Body of pancreas (tissue), 4 donors: ENCODE data around the gene DUSP5. TPM values are rescaled to one million over a fixed set of nuclear protein-coding genes. Genes with fewer than 3 reads are reported as not detected.
A peak's percentile ranks its signal among the peaks of the same experiment; 100 is the strongest.
"Not testable (repeated sequence)": the region's sequence is repeated elsewhere in the genome, so short reads cannot be mapped to it uniquely, and the experiment has no call there.

ENCODE experiments used
- ATAC-seq: fragments of 150-250 bp; one replicate; pipeline ENCODE4 v1.9.1; 2016
- DNase-seq, 4 donors: peaks; one replicate each; pipeline ENCODE4 v3.0.0-alpha.2; 2019
- H3K27ac ChIP-seq, 4 donors: fragments of 200-600 bp; sonication (generic); 1 replicate in 3 of 4; 2 replicates in 1 of 4; pipeline versions ENCODE4 v1.5.1 to v1.6.1; 2016 to 2019; ENCODE audit warnings: mild to moderate bottlenecking in 1 of 4, mixed read lengths in 1 of 4, moderate library complexity in 1 of 4
- H3K27me3 ChIP-seq, 2 donors: fragments of 200-600 bp; sonication (generic); one replicate each; pipeline ENCODE4 v1.6.0; 2016; ENCODE audit warnings: mild to moderate bottlenecking in 1 of 2
- H3K36me3 ChIP-seq, 2 donors: fragments of 200-600 bp; sonication (generic); replicated peaks in 1 of 2; 2 replicates each; pipeline ENCODE4 v1.5.1; 2016; ENCODE audit warnings: low read depth in 2 of 2; ENCODE audit not compliant: insufficient read depth in 1 of 2
- H3K4me1 ChIP-seq: fragments of 200-600 bp; sonication (generic); one replicate; pipeline ENCODE4 v1.6.0; 2016
- H3K4me3 ChIP-seq, 2 donors: fragments of 200-600 bp; sonication (generic); 1 replicate in 1 of 2; 2 replicates in 1 of 2; pipeline ENCODE4 v1.5.1; 2016 to 2019
- H3K9me3 ChIP-seq, 3 donors: fragments of 200-600 bp; sonication (generic); 1 replicate in 2 of 3; 2 replicates in 1 of 3; pipeline ENCODE4 v1.5.1; 2016
- CTCF ChIP-seq, 7 experiments: fragments of 450-650 bp in 4 of 7; fragments of 200-600 bp in 3 of 7; sonication (generic) in 3 of 7; IDR thresholded peaks; one replicate each; pipeline ENCODE4 v1.5.1; 2016 to 2019; ENCODE audit warnings: antibody characterized with exemption in 7 of 7
- POLR2A ChIP-seq, 3 donors: fragments of 450-650 bp; IDR thresholded peaks; one replicate each; pipeline ENCODE4 v1.6.1; 2016; ENCODE audit warnings: antibody characterized with exemption in 3 of 3, mild to moderate bottlenecking in 2 of 3
- WGBS, 2 donors: methylation state at CpG; one replicate each; pipeline ENCODE4 v1.1.5; 2017; 5-methylcytosine and 5-hydroxymethylcytosine counted together
- intact Hi-C: fragments of 100-400 bp; cut with DNase I; formaldehyde crosslinking; loops from one replicate; pipeline ENCODE4 v1.15.1; 2023
- total RNA-seq, 2 donors: library from RNA; depleted of rRNA; stranded (reverse); fragments of >200 nt; gene quantifications; one replicate each; pipeline ENCODE4 v1.1.0, GENCODE V29; 2016

Gene DUSP5
- total RNA-seq, 2 donors from 2014 or later = 6.2 to 9.2 TPM

GRCh38 chr10:110529596-110530011 is 31.9 kb downstream of the DUSP5 start:
- H3K4me1 ChIP-seq = peaks cover 6% of the 10 kb centered on the region
- no peak overlapping the region for H3K4me3 ChIP-seq
- H3K9me3 ChIP-seq = no peaks in the 10 kb centered on the region
- DNase-seq (no peak), ATAC-seq (no peak)
- WGBS, 2 donors = 50 to 79% methylated on average over 5 to 6 of the region's 6 CpGs
- TF ChIP-seq CTCF (IDR thresholded peaks at IDR 0.05) = no peak
- TF ChIP-seq POLR2A (IDR thresholded peaks at IDR 0.05) = no peak
- peak overlapping the region in 1 of 4 donors; percentile 29 for H3K27ac ChIP-seq
- intact Hi-C loops = no loop called here
- no peaks in the 10 kb centered on the region for H3K36me3 ChIP-seq
- H3K27me3 ChIP-seq = peaks cover 0 to 3% of the 10 kb centered on the region in 2 donors

GRCh38 chr10:110530131-110530831 is 32.6 kb downstream of the DUSP5 start:
- TF ChIP-seq POLR2A (IDR thresholded peaks at IDR 0.05) = peak in 1 of 3 donors; percentile 22
- no peak for TF ChIP-seq CTCF (IDR thresholded peaks at IDR 0.05)
- peak; percentile 90 for ATAC-seq
- DNase-seq = peak; percentile 49 to 63 (median 58)
- Histone ChIP-seq H3K4me1 (peaks cover 6% of the 10 kb centered on the region), H3K27me3 (peaks cover 0 to 3% of the 10 kb centered on the region in 2 donors), H3K36me3 (no peaks in the 10 kb centered on the region), H3K4me3 (no peak overlapping the region), H3K9me3 (no peaks in the 10 kb centered on the region), H3K27ac (peak overlapping the region in 2 of 4 donors; percentile 29 to 46)
- 16 to 38% methylated on average over 9 to 35 of the region's 35 CpGs for WGBS, 2 donors
- intact Hi-C loops = no loop called here

GRCh38 chr10:110531687-110532086 is 34.0 kb downstream of the DUSP5 start:
- ATAC-seq (no peak), DNase-seq (no peak)
- TF ChIP-seq CTCF (IDR thresholded peaks at IDR 0.05) (no peak), POLR2A (IDR thresholded peaks at IDR 0.05) (no peak)
- Histone ChIP-seq H3K27me3 (peaks cover 0 to 3% of the 10 kb centered on the region in 2 donors), H3K9me3 (no peaks in the 10 kb centered on the region), H3K36me3 (no peaks in the 10 kb centered on the region), H3K4me1 (peaks cover 6% of the 10 kb centered on the region), H3K27ac (no peak overlapping the region), H3K4me3 (no peak overlapping the region)
- 72 to 79% methylated on average over 2 of the region's 2 CpGs for WGBS, 2 donors
- intact Hi-C loops = no loop called here

GRCh38 chr10:110532628-110533027 is 34.9 kb downstream of the DUSP5 start:
- H3K4me1 ChIP-seq, H3K9me3 ChIP-seq, ATAC-seq, intact Hi-C loops, H3K27ac ChIP-seq, DNase-seq, H3K27me3 ChIP-seq, H3K36me3 ChIP-seq, H3K4me3 ChIP-seq: not testable (repeated sequence)
- 81 to 87% methylated on average over 4 of the region's 4 CpGs for WGBS, 2 donors

- H3K9me3 ChIP-seq = no peaks in the 10 kb centered on the region
- no peak for ATAC-seq
- TF ChIP-seq CTCF (IDR thresholded peaks at IDR 0.05) (no peak), POLR2A (IDR thresholded peaks at IDR 0.05) (no peak)
- no peak overlapping the region for H3K27ac ChIP-seq
- H3K36me3 ChIP-seq = no peaks in the 10 kb centered on the region
- peaks cover 0 to 3% of the 10 kb centered on the region in 2 donors for H3K27me3 ChIP-seq
- intact Hi-C loops = no loop called here
- H3K4me3 ChIP-seq = no peak overlapping the region
- DNase-seq = no peak
- peaks cover 6% of the 10 kb centered on the region for H3K4me1 ChIP-seq
- 58 to 61% methylated on average over 3 of the region's 3 CpGs for whole genome bisulfite sequencing, 2 donors
Observed at GRCh38 chr10:110533149-110533548, 35.4 kb downstream of the DUSP5 start.
